DND-41 (cell line): ENCODE measurements around the gene DDC.

Experiments
- ATAC-seq: fragments of 200-7000 bp; cut with Tn5 transposase; 3 replicates; pipeline ENCODE4 v1.9.1; 2021; ENCODE audit warnings: low read depth; ENCODE audit not compliant: insufficient read depth
- DNase-seq: peaks from one replicate; pipeline ENCODE4 v3.0.0-alpha.2; 2020
- H2AFZ ChIP-seq: 2 replicates; pipeline ENCODE4 v1.6.0; 2012; ENCODE audit warnings: low read depth, low read length
- H3K27ac ChIP-seq: 2 replicates; pipeline ENCODE4 v1.5.1; 2012; ENCODE audit warnings: low read length, inconsistent platforms
- H3K27me3 ChIP-seq: fragments of 200-600 bp; sonication (generic); 2 replicates; pipeline ENCODE4 v1.6.0; 2012; ENCODE audit warnings: low read length, mild to moderate bottlenecking, inconsistent platforms; ENCODE audit not compliant: insufficient read depth, poor library complexity
- H3K36me3 ChIP-seq: 2 replicates; pipeline ENCODE4 v1.5.1; 2012; ENCODE audit warnings: low read length, inconsistent platforms; ENCODE audit not compliant: insufficient read depth
- H3K4me1 ChIP-seq: 2 replicates; pipeline ENCODE4 v1.5.1; 2012; ENCODE audit warnings: mild to moderate bottlenecking, low read length; ENCODE audit not compliant: insufficient read depth
- H3K4me2 ChIP-seq: 2 replicates; pipeline ENCODE4 v1.6.0; 2012; ENCODE audit warnings: mild to moderate bottlenecking, moderate library complexity, low read length, inconsistent platforms; ENCODE audit not compliant: insufficient read depth
- H3K4me3 ChIP-seq, 2 experiments: fragments of 200-600 bp in 1 of 2; shearing (Covaris generic) in 1 of 2; 2 replicates each; pipeline ENCODE4 v1.5.1; 2012 to 2016; ENCODE audit warnings: inconsistent platforms in 2 of 2, low read length in 2 of 2, mild to moderate bottlenecking in 2 of 2, low read depth in 1 of 2, moderate library complexity in 1 of 2
- H3K79me2 ChIP-seq: 2 replicates; pipeline ENCODE4 v1.6.0; 2012; ENCODE audit warnings: low read length, inconsistent platforms; ENCODE audit not compliant: insufficient read depth
- H3K9ac ChIP-seq: 2 replicates; pipeline ENCODE4 v1.6.0; 2012; ENCODE audit warnings: low read depth, mild to moderate bottlenecking, inconsistent platforms, low read length, moderate library complexity
- H3K9me3 ChIP-seq: 2 replicates; pipeline ENCODE4 v1.5.1; 2012; ENCODE audit warnings: low read length, moderate library complexity, mild to moderate bottlenecking, inconsistent platforms; ENCODE audit not compliant: insufficient read depth, severe bottlenecking
- H4K20me1 ChIP-seq: 2 replicates; pipeline ENCODE4 v1.6.0; 2012; ENCODE audit warnings: low read length; ENCODE audit not compliant: insufficient read depth
- EZH2 ChIP-seq: IDR thresholded peaks from 3 replicates; pipeline ENCODE4 v1.6.1; 2012; ENCODE audit warnings: borderline replicate concordance, low read depth, mild to moderate bottlenecking, moderate library complexity, low read length, inconsistent platforms; ENCODE audit not compliant: severe bottlenecking
- TF ChIP-seq, protein P1 (sequence below): IDR thresholded peaks from 2 replicates; pipeline ENCODE4 v1.5.1; 2012; ENCODE audit warnings: borderline replicate concordance, low read length, moderate library complexity, mild to moderate bottlenecking; ENCODE audit not compliant: poor library complexity, severe bottlenecking; ENCODE audit errors: extremely low read depth

DDC gene, protein sequence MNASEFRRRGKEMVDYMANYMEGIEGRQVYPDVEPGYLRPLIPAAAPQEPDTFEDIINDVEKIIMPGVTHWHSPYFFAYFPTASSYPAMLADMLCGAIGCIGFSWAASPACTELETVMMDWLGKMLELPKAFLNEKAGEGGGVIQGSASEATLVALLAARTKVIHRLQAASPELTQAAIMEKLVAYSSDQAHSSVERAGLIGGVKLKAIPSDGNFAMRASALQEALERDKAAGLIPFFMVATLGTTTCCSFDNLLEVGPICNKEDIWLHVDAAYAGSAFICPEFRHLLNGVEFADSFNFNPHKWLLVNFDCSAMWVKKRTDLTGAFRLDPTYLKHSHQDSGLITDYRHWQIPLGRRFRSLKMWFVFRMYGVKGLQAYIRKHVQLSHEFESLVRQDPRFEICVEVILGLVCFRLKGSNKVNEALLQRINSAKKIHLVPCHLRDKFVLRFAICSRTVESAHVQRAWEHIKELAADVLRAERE

DNA sequence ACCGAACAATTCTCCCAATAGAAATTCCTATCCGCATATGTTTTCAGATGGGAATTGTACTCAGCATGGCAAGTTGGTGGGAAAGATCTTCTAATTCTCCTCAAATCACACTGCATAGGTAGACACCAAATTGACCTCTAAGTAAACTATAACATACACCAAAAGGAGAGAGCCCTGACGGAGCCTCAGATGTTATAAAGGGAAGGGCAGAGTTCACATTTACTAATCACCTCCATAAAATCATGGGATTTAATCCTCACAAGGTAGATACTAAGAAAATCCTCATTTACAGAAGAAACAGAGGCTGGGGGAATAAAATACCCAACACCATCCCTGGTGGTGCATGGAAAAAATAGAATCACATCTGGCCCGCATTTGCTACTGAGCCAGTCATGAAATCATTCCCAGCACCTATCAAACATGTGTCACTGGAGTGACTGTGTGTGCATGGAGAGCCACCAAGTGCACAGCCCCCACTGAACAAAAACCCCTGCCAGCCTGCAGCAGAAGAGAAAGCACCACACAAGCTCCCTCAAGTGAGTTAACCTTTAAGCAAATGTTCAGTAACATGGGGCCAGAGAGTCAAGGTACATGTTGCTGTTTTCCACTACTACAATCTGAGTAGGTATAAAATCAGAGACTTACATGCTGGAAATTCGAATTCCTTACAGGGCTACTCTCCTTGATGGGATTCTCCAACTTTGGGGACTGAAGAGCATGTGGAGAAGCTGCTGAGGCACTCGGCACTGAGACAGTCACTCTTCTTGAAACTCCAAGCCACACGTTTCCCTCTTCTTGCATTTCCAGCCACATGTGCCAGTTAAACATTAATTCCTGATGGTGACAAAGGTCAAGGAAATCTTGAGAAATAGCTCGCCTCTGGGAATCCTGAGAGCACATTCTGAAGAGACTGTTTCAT is at the start of gene DDC:
TSS of gene DDC (minus strand) at position 766 of the 919 bp plus-strand sequence. CDS start 21,320 bp downstream, outside the sequence.
- no peak within 1 kb of the TSS for H2AFZ ChIP-seq
- no peak for TF ChIP-seq EZH2
- TF ChIP-seq, protein P1, sequence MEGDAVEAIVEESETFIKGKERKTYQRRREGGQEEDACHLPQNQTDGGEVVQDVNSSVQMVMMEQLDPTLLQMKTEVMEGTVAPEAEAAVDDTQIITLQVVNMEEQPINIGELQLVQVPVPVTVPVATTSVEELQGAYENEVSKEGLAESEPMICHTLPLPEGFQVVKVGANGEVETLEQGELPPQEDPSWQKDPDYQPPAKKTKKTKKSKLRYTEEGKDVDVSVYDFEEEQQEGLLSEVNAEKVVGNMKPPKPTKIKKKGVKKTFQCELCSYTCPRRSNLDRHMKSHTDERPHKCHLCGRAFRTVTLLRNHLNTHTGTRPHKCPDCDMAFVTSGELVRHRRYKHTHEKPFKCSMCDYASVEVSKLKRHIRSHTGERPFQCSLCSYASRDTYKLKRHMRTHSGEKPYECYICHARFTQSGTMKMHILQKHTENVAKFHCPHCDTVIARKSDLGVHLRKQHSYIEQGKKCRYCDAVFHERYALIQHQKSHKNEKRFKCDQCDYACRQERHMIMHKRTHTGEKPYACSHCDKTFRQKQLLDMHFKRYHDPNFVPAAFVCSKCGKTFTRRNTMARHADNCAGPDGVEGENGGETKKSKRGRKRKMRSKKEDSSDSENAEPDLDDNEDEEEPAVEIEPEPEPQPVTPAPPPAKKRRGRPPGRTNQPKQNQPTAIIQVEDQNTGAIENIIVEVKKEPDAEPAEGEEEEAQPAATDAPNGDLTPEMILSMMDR: no peak
- DNase-seq (no peak), ATAC-seq (no peak)
- peaks cover 3% of the 10 kb centered on the region for H3K27me3 ChIP-seq
- no peaks in the 10 kb centered on the region for H3K4me1 ChIP-seq
- no peak within 1 kb of the TSS for H3K27ac ChIP-seq
- H3K9ac ChIP-seq: no peak within 1 kb of the TSS
- no peak within 1 kb of the TSS for H3K4me3 ChIP-seq
- H3K4me2 ChIP-seq: no peak within 1 kb of the TSS
- no peaks in the 10 kb centered on the region for H3K36me3 ChIP-seq
- H3K79me2 ChIP-seq: no peaks in the 10 kb centered on the region
- no peaks in the 10 kb centered on the region for H3K9me3 ChIP-seq
- H4K20me1 ChIP-seq: no peaks in the 10 kb centered on the region

DNA sequence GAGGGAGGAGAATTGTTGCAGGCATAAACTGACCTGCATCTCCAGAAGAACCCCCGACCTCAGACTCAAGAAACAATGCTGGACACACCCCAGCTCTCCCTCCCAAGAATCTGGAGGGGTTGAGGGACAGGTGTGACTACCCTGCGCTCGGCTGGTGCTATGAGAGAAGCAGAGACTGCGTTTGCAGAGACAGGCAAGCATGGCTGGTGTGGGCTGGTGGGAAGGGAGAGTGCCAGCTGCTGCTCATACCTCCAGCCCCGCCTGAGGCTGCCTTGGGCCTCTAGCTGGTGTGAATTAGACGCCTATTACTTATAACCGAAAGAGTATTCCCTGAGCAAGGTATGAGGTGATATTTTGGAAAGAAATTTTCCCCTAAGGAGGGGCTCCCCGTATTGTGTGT is 48.3 kb upstream of the DDC start:
- no peak overlapping the region for H3K9ac ChIP-seq
- ATAC-seq (no peak), DNase-seq (no peak)
- peaks cover 2% of the 10 kb centered on the region for H3K9me3 ChIP-seq
- no peak for TF ChIP-seq EZH2
- TF ChIP-seq, protein P1: no peak
- H4K20me1 ChIP-seq: no peaks in the 10 kb centered on the region
- no peak overlapping the region for H2AFZ ChIP-seq
- H3K4me3 ChIP-seq: no peak overlapping the region
- peaks cover 34% of the 10 kb centered on the region for H3K4me1 ChIP-seq
- H3K79me2 ChIP-seq: no peaks in the 10 kb centered on the region
- H3K4me2 ChIP-seq: no peak overlapping the region
- H3K27ac ChIP-seq: no peak overlapping the region
- no peaks in the 10 kb centered on the region for H3K36me3 ChIP-seq
- no peaks in the 10 kb centered on the region for H3K27me3 ChIP-seq

DNA sequence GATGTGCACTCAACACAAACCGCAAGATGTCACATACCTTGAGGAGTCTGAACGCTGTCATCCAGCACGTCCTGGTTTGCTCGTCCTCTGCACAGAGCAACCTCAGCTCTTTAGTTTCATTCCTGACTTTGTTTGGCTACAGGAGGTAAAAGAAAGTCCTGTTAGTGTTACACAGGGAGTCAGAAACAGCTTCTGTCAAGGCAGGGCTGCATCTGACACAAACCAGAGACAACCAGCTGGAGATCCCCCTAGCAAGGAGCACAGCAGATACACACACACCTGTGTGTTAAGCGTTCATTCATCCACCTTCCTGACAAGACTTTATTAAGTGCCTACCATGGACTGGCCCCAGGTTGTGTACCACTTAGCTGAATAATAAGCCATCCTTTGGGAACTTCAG is 47.5 kb upstream of the DDC start:
- H4K20me1 ChIP-seq: no peaks in the 10 kb centered on the region
- no peak for DNase-seq

More for the DNA sequence above, 47.5 kb upstream of the DDC start:
- no peak for TF ChIP-seq EZH2
- TF ChIP-seq, protein P1: no peak
- H3K4me2 ChIP-seq: no peak overlapping the region
- no peaks in the 10 kb centered on the region for H3K27me3 ChIP-seq
- no peaks in the 10 kb centered on the region for H3K79me2 ChIP-seq
- H2AFZ ChIP-seq: no peak overlapping the region
- no peak overlapping the region for H3K9ac ChIP-seq
- H3K4me1 ChIP-seq: peaks cover 42% of the 10 kb centered on the region
- H3K9me3 ChIP-seq: peaks cover 6% of the 10 kb centered on the region
- H3K36me3 ChIP-seq: no peaks in the 10 kb centered on the region
- no peak for ATAC-seq
- H3K27ac ChIP-seq: no peak overlapping the region
- H3K4me3 ChIP-seq: no peak overlapping the region
